Activated CD4-positive, alpha-beta T cell treated with anti-CD3 and anti-CD28 coated beads, Interleukin-10, Interleukin-2, amounts not matched to agents 100 ng/mL and 50 ng/mL, durations not matched to agents 16 hours and 8 hours (primary cell): ENCODE data around the gene PLCXD3.
"Not testable (repeated sequence)": the region's sequence is repeated elsewhere in the genome, so short reads cannot be mapped to it uniquely, and the experiment has no call there.

Source experiments
- DNase-seq: peaks from one replicate; pipeline ENCODE4 v3.0.0-alpha.2; 2020

Gene PLCXD3

GRCh38 chr5:41510176-41510831 lies at the start of gene PLCXD3:
Gene PLCXD3, minus strand, starts transcription at chr5:41510601. Its CDS starts 75 bp downstream, at chr5:41510526.
- no peak for DNase-seq

- DNase-seq = no peak
Observed at GRCh38 chr5:41559184-41559583, 48.8 kb upstream of the PLCXD3 start.

GRCh38 chr5:41558295-41558694 lies 47.9 kb upstream of the PLCXD3 start:
- DNase-seq = no peak

GRCh38 chr5:41547991-41548390 lies 37.6 kb upstream of the PLCXD3 start:
- no peak for DNase-seq

- DNase-seq = no peak
Observed at GRCh38 chr5:41542183-41542582, 31.8 kb upstream of the PLCXD3 start.

GRCh38 chr5:41539454-41539853 lies 29.1 kb upstream of the PLCXD3 start:
- DNase-seq = no peak

- no peak for DNase-seq
Observed at GRCh38 chr5:41537581-41537980, 27.2 kb upstream of the PLCXD3 start.

GRCh38 chr5:41532485-41532884 lies 22.1 kb upstream of the PLCXD3 start:
- no peak for DNase-seq

- no peak for DNase-seq
Observed at GRCh38 chr5:41527201-41527779, 16.9 kb upstream of the PLCXD3 start.

GRCh38 chr5:41526699-41527098 lies 16.3 kb upstream of the PLCXD3 start:
- DNase-seq = no peak

- peak; percentile 21 for DNase-seq
Observed at GRCh38 chr5:41524174-41524573, 13.8 kb upstream of the PLCXD3 start.

GRCh38 chr5:41522193-41522786 lies 11.9 kb upstream of the PLCXD3 start:
- no peak for DNase-seq

GRCh38 chr5:41519801-41520200 lies 9.4 kb upstream of the PLCXD3 start:
- DNase-seq = no peak

- no peak for DNase-seq
Observed at GRCh38 chr5:41517909-41518308, 7.5 kb upstream of the PLCXD3 start.

- no peak for DNase-seq
Observed at GRCh38 chr5:41511241-41511640, 840 bp upstream of the PLCXD3 start.

GRCh38 chr5:41509399-41510175 lies 814 bp downstream of the PLCXD3 start:
- no peak for DNase-seq

GRCh38 chr5:41508696-41509398 lies 1.6 kb downstream of the PLCXD3 start:
- no peak for DNase-seq

GRCh38 chr5:41508186-41508585 lies 2.2 kb downstream of the PLCXD3 start:
- DNase-seq = no peak

- DNase-seq = no peak
Observed at GRCh38 chr5:41507501-41507900, 2.9 kb downstream of the PLCXD3 start.

GRCh38 chr5:41503860-41504259 lies 6.5 kb downstream of the PLCXD3 start:
- no peak for DNase-seq

- DNase-seq = no peak
Observed at GRCh38 chr5:41503310-41503709, 7.1 kb downstream of the PLCXD3 start.

GRCh38 chr5:41493490-41494126 lies 16.8 kb downstream of the PLCXD3 start:
- DNase-seq = not testable (repeated sequence)

GRCh38 chr5:41485533-41485932 lies 24.9 kb downstream of the PLCXD3 start:
- DNase-seq = no peak
